Measurements from ENCODE around the gene BRD4. TPM values are rescaled to one million over a fixed set of nuclear protein-coding genes. Genes with fewer than 3 reads are reported as not detected.
A peak's percentile ranks its signal among the peaks of the same experiment; 100 is the strongest.

Gene BRD4
- total RNA-seq, 1 donor = 26.3 TPM

DNA sequence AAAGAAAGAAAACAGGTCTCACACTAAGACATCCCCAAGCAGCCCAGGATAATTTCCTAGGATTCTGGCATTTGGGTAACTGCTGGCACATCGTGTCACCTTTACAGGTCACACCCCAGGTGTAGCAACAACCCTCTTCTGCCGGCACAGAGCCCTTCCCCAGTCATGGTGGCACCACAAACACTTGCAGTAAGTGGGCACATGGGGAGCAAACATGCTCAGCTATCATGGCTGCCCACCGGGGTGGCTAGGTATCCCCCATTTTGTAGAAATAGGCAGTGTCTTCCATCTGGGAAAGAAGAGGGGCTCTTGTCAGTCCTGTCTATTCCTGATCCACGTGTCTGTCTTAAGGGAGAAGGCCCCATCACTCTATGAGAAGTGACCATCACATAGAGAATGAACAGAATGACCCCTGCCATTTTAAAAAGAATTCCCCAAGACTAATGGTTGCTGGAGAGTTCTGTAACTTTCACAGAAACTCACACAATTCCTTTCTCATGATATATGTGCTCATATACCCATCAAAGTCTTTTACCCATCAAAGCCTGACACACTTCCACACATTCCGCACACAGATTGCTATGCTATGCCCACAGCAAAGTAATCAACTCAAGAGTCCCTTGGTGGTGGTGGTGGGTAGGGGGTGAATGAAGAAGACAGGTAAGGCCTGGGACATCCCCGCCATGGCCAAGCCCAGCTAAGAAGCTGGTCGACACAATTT lies 33.3 kb downstream of the BRD4 start:
- no peak for DNase-seq (ENCODE audit: low read depth)
- TF ChIP-seq, protein P1, sequence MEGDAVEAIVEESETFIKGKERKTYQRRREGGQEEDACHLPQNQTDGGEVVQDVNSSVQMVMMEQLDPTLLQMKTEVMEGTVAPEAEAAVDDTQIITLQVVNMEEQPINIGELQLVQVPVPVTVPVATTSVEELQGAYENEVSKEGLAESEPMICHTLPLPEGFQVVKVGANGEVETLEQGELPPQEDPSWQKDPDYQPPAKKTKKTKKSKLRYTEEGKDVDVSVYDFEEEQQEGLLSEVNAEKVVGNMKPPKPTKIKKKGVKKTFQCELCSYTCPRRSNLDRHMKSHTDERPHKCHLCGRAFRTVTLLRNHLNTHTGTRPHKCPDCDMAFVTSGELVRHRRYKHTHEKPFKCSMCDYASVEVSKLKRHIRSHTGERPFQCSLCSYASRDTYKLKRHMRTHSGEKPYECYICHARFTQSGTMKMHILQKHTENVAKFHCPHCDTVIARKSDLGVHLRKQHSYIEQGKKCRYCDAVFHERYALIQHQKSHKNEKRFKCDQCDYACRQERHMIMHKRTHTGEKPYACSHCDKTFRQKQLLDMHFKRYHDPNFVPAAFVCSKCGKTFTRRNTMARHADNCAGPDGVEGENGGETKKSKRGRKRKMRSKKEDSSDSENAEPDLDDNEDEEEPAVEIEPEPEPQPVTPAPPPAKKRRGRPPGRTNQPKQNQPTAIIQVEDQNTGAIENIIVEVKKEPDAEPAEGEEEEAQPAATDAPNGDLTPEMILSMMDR (IDR thresholded peaks at IDR 0.05; ENCODE audit: insufficient read depth, low read depth, low read length) = no peak
- H3K4me3 ChIP-seq (ENCODE audit: low read depth, low read length) = no peak overlapping the region

DNA sequence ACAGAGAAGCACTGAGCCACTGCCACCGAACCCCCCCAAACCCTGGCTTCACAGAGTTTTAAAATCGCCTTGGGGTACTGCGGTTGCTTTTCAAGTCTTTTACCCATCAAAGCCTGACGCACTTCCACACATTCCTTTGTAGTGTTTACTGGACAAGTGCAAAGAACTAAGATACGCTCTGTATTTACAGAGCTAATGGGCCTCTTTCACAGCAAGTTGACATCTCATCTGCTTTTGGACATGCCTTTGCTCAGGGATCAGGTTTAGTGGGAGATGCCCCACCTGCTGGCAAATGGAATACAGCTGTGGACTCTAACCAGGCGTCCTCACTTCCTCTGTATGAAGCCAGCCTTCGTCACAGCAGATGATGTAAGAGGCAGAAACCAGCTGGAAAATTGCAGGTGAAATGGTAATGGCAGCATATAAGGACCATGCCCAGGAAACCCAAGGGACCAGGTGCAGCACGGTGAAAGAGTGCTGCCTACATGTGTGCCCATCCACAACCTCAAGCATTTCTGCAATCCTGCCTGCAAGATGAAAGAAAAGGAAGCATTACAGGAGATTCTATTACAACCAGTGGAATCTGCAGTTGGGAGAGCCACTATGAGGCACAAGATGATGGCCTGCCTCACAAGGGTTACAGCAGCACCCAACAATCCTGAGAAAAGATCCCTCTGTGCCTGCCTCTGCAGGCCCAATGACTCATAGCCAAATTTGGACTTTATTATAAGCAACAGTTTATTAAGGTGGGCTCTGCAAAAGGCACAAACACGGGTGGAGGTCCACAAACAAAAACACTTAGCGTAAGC lies 34.7 kb downstream of the BRD4 start:
- H3K4me3 ChIP-seq (ENCODE audit: low read depth, low read length) = peak overlapping the region; percentile 12

DNA sequence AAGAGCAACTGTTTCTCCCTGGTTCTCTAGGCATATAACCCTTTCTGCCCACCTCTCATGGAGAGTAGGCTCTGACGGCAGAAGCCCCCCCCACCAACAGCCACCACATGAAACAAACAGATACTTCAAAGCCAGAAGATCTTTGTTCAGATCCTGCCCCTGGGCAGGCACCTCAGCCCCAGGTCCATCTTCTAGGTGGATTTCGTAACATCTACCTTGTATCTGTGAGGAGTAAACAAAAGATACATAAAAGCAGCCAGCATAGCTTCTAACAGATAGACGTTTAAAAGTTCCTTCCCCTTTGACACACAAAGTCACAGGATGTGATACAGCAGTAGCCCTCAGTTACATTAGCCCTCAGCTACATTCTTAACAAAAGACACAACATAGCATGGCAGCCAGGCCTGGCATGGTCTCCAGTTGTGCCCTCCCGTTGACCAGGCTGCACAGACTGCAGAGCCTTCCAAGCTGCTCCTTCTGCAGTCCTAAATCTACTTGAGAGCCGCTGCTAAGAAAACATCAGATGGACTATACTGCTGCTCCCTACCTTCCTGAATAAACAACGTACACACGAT lies 35.4 kb downstream of the BRD4 start:
- TF ChIP-seq, protein P1 (IDR thresholded peaks at IDR 0.05; ENCODE audit: insufficient read depth, low read depth, low read length) = no peak
- peak; percentile 54 for DNase-seq (ENCODE audit: low read depth)

More for the DNA sequence above, 34.7 kb downstream of the BRD4 start:
- DNase-seq (ENCODE audit: low read depth) = peak; percentile 96
- TF ChIP-seq, protein P1 (IDR thresholded peaks at IDR 0.05; ENCODE audit: insufficient read depth, low read depth, low read length) = peak; percentile 10

DNA sequence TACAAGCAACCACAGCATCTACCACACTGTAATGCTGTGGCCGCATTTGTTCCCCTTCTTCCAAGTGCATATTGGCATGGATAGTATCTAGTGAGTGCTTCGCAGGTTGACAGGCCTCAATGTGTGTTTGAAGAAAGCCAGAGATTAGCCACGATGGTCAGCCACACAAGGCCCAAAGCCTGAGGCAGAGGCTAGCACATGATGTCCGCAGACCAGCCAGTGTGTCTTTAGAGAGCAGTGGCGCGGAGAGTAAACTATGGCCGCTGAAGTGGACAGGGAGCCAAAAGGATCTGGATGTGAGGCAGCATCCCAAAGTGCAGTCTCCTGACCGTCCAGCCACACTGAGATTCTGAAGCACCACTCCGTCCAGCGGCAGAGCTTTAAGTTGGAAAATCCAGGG lies 36.0 kb downstream of the BRD4 start:
- DNase-seq (ENCODE audit: low read depth) = peak; percentile 56
- no peak overlapping the region for H3K4me3 ChIP-seq (ENCODE audit: low read depth, low read length)
- TF ChIP-seq, protein P1 (IDR thresholded peaks at IDR 0.05; ENCODE audit: insufficient read depth, low read depth, low read length) = no peak

More for the DNA sequence above, 35.4 kb downstream of the BRD4 start:
- H3K4me3 ChIP-seq (ENCODE audit: low read depth, low read length) = peak overlapping the region; percentile 12

DNA sequence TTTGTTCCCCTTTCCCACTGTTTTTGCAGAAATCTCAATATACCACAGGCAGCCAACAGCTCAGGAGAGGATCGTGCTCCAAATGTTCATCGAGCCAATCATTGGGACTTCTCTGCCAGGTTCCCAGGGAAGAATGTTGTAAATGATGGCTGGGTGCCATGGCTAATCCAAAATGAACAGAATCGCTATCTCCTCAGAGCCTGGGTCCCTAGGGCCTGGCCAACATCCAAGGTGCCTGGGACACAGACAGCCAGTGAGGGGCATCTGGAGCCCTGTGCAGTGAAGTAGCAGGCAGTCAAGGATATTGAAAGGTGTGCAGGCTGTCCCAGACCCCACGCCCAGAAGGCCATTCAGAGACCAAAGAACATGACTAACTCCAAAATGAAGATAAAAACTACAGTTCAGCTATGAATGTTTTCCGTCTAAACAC lies 37.8 kb downstream of the BRD4 start:
- TF ChIP-seq, protein P1 (IDR thresholded peaks at IDR 0.05; ENCODE audit: insufficient read depth, low read depth, low read length) = no peak
- no peak overlapping the region for H3K4me3 ChIP-seq (ENCODE audit: low read depth, low read length)
- DNase-seq (ENCODE audit: low read depth) = no peak

DNA sequence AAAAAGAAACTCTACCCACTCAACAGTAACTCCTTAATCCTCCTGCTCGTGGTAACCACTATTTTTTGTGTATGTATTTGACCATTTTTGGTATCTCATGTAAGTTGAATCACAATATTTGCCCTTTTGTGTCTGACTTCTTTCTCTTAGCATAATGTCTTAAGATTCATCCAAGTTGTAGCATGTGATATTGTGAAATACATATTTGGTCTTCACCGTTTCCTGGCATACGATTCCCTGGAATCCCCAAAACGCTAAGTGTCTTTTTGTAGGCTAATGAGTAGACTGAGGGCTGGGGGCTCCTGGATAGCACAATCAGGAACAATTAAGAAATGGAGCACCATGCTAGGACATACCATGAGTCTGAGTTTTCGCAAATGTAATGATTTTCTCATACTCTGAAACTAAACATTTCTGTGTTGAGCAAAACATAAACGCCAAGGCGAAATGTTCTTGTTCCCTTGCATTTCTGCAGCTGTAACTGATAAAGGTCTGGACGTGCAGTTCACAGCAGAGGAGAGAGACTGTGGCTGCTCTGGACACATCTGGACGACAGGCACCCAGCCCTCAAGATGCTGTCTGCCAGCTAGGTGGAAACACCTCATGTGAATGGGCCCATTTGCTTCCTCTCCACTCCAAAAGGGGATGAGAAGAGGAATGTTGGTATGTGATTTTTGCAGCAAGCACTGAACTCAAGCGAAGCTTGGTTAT lies 38.4 kb downstream of the BRD4 start:
- TF ChIP-seq, protein P1 (IDR thresholded peaks at IDR 0.05; ENCODE audit: insufficient read depth, low read depth, low read length) = no peak
- H3K4me3 ChIP-seq (ENCODE audit: low read depth, low read length) = peak overlapping the region; percentile 10
- peak; percentile 93 for DNase-seq (ENCODE audit: low read depth)

All from fibroblast of villous mesenchyme (primary cell).